ENCODE measurements around the gene SYNE2.

GRCh38 chr14:64176330-64176729 lies 323.5 kb downstream of the SYNE2 start:
- TF ChIP-seq CTCF (conservative IDR thresholded peaks at IDR 0.05): no peak
- TF ChIP-seq EZH2 (IDR thresholded peaks at IDR 0.05; ENCODE audit: low read depth): no peak

All from PC-9 (cell line).